ENCODE data around the gene CREB3L2. TPM values are rescaled to one million over a fixed set of nuclear protein-coding genes. Genes with fewer than 3 reads are reported as not detected.
"Not testable (repeated sequence)": the region's sequence is repeated elsewhere in the genome, so short reads cannot be mapped to it uniquely, and the experiment has no call there.

The CREB3L2 gene
- total and polyA plus RNA-seq, 9 donors, result 21.2 to 110 (median 80.8) TPM

DNA sequence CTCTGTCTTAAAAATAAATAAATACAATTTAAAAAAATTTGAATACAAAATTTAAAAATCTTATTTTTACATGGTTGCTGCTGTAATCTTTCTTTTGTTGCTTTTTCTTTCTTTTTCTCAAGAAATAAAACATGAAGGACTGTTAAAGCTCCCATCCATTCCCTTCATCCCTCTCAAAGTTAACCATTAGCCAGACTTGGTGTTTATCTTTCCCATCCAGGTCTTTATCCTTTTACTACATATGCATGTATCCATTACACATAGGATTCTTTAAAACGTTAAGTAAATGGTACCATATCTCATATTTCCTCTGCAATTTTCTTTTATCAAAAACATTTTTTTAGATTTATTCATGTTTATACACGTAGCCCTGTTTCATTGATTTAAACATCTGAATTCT, 70.1 kb downstream of the CREB3L2 start:
- H3K9me3 ChIP-seq, result no peaks in the 10 kb centered on the region
- H3K4me1 ChIP-seq (ENCODE audit: insufficient read depth), result peaks cover 25% of the 10 kb centered on the region

DNA sequence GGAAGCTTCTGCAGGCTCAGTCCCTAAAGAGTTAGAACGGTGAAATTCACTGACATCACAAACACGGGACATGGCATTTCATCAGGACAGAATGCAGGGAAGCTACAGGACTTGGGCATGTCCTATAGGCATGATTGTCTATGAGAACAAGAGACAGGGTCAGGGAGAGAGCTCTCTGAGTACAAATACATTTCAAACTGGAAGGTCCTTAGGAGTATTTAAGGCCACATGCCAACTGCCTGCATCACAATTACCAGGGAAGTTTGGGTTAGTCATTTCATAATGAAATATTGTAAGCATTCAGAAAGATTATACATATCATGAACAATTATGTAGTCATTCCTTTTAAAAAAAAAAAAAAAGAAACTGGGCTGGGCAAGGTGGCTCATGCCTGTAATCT, 71.3 kb downstream of the CREB3L2 start:
- 84 to 96% (median 84%) methylated on average over 2 of the region's 2 CpGs for WGBS, 3 donors
- intact Hi-C loops (cut with DNase I), result loop anchor here in 1 of 4 donors (10.0 kb wide), 1 partner anchor 64 kb away; no protein-coding TSS in a partner anchor
- H3K27ac ChIP-seq, result no peak overlapping the region
- TF ChIP-seq POLR2A (IDR thresholded peaks at IDR 0.05) (no peak), EP300 (IDR thresholded peaks at IDR 0.05) (no peak)
- TF ChIP-seq, protein P1, sequence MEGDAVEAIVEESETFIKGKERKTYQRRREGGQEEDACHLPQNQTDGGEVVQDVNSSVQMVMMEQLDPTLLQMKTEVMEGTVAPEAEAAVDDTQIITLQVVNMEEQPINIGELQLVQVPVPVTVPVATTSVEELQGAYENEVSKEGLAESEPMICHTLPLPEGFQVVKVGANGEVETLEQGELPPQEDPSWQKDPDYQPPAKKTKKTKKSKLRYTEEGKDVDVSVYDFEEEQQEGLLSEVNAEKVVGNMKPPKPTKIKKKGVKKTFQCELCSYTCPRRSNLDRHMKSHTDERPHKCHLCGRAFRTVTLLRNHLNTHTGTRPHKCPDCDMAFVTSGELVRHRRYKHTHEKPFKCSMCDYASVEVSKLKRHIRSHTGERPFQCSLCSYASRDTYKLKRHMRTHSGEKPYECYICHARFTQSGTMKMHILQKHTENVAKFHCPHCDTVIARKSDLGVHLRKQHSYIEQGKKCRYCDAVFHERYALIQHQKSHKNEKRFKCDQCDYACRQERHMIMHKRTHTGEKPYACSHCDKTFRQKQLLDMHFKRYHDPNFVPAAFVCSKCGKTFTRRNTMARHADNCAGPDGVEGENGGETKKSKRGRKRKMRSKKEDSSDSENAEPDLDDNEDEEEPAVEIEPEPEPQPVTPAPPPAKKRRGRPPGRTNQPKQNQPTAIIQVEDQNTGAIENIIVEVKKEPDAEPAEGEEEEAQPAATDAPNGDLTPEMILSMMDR (IDR thresholded peaks at IDR 0.05), result no peak
- H3K9me3 ChIP-seq, result no peaks in the 10 kb centered on the region
- H3K4me3 ChIP-seq, result no peak overlapping the region
- H3K4me1 ChIP-seq (ENCODE audit: insufficient read depth), result peaks cover 20% of the 10 kb centered on the region
- H3K27me3 ChIP-seq, result no peaks in the 10 kb centered on the region
- H3K36me3 ChIP-seq, result no peaks in the 10 kb centered on the region
- no peak for DNase-seq

More for the DNA sequence above, 70.1 kb downstream of the CREB3L2 start:
- Histone ChIP-seq H3K36me3 (no peaks in the 10 kb centered on the region), H3K4me3 (no peak overlapping the region), H3K27ac (no peak overlapping the region), H3K27me3 (no peaks in the 10 kb centered on the region)
- intact Hi-C loops (cut with DNase I), result loop anchor here in 1 of 4 donors (10.0 kb wide), 1 partner anchor 63 kb away; no protein-coding TSS in a partner anchor
- no peak for DNase-seq
- TF ChIP-seq, protein P1 (IDR thresholded peaks at IDR 0.05), result no peak
- TF ChIP-seq EP300 (IDR thresholded peaks at IDR 0.05) (no peak), POLR2A (IDR thresholded peaks at IDR 0.05) (no peak)
- 46 to 63% (median 50%) methylated on average over 2 of the region's 2 CpGs for WGBS, 3 donors

DNA sequence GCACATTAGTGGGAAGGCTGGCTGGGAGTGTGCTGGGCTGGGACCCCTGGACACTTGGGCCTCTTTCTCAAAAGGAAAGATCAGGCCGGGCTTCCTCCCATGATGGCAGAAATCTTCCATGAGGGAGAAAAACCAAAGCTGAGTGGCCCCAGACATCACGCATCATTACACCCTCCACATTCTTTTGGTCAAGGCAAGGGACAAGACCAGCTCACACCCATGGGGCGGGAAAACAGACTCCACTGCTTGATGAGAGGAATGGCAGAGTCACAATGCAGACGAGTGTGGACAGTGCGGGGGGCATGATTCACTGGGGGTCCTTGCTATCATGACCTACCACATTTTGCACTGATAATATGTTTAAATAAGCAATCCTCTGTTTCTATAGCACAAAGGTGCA, 73.3 kb downstream of the CREB3L2 start:
- H3K4me1 ChIP-seq (ENCODE audit: insufficient read depth), result peaks cover 15% of the 10 kb centered on the region
- H3K4me3 ChIP-seq, result no peak overlapping the region
- 90 to 98% (median 93%) methylated on average over 5 of the region's 5 CpGs for WGBS, 3 donors
- no peaks in the 10 kb centered on the region for H3K9me3 ChIP-seq
- no peak for TF ChIP-seq EP300 (IDR thresholded peaks at IDR 0.05)
- no peak for TF ChIP-seq POLR2A (IDR thresholded peaks at IDR 0.05)
- TF ChIP-seq, protein P1 (IDR thresholded peaks at IDR 0.05), result no peak
- H3K27ac ChIP-seq, result no peak overlapping the region
- intact Hi-C loops (cut with DNase I), result no loop called here
- no peak for DNase-seq
- no peaks in the 10 kb centered on the region for H3K36me3 ChIP-seq
- no peaks in the 10 kb centered on the region for H3K27me3 ChIP-seq

DNA sequence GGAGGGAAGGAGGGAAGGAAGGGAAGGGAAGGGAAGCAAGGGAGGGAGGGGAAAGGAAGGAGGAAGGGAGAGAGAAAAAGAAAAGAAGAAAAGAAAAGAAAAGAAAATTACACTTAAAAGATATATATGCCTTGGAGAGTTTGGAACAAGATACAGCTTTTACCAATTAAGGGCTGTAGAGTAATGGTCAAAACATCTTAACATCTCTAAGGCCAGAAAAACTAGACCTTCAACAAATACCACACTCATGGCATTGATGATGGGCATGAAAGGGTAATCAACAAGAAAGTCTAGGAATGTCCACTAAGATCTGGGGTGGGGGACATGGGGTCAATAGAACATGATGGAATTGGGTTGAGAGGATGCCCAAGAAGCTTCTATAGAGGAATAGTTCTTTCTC, 74.5 kb downstream of the CREB3L2 start:
- intact Hi-C loops (cut with DNase I), result no loop called here
- DNase-seq, result no peak
- peaks cover 6% of the 10 kb centered on the region for H3K4me1 ChIP-seq (ENCODE audit: insufficient read depth)
- no peak overlapping the region for H3K4me3 ChIP-seq
- no peak overlapping the region for H3K27ac ChIP-seq
- H3K27me3 ChIP-seq, result no peaks in the 10 kb centered on the region
- H3K36me3 ChIP-seq, result no peaks in the 10 kb centered on the region
- TF ChIP-seq EP300 (IDR thresholded peaks at IDR 0.05), result no peak
- no peak for TF ChIP-seq POLR2A (IDR thresholded peaks at IDR 0.05)
- TF ChIP-seq, protein P1 (IDR thresholded peaks at IDR 0.05), result no peak
- H3K9me3 ChIP-seq, result no peaks in the 10 kb centered on the region

DNA sequence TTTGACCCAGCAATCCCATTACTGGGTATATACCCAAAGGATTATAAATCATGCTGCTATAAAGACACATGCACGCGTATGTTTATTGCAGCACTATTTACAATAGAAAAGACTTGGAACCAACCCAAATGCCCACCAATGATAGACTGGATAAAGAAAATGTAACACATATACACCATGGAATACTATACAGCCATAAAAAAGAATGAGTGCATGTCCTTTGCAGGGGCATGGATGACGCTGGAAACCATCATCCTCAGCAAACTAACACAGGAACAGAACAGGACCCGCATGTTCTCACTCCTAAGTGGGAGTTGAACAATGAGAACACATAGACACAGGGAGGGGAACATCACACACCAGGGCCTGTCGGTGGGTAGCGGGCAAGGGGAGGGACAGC, 75.7 kb downstream of the CREB3L2 start:
- intact Hi-C loops (cut with DNase I); H3K9me3 ChIP-seq; DNase-seq; H3K4me1 ChIP-seq (ENCODE audit: insufficient read depth); H3K4me3 ChIP-seq; H3K27ac ChIP-seq; H3K27me3 ChIP-seq; H3K36me3 ChIP-seq: not testable (repeated sequence)
- WGBS, 3 donors, result 97% methylated on average over 6 of the region's 6 CpGs

All from ovary (tissue), 9 donors.